Stimulated activated CD8-positive, alpha-beta memory T cell treated with anti-CD3 and anti-CD28 coated beads, Interleukin-15, amount 100 ng/mL, for 1 hour (primary cell): Measurements from ENCODE around the gene PSMD1.
A peak's percentile ranks its signal among the peaks of the same experiment; 100 is the strongest.
"Not testable (repeated sequence)": the region's sequence is repeated elsewhere in the genome, so short reads cannot be mapped to it uniquely, and the experiment has no call there.

ENCODE experiments used
- DNase-seq: peaks from one replicate; pipeline ENCODE4 v3.0.0-alpha.2; 2020; ENCODE audit warnings: low read depth

PSMD1 gene

DNA sequence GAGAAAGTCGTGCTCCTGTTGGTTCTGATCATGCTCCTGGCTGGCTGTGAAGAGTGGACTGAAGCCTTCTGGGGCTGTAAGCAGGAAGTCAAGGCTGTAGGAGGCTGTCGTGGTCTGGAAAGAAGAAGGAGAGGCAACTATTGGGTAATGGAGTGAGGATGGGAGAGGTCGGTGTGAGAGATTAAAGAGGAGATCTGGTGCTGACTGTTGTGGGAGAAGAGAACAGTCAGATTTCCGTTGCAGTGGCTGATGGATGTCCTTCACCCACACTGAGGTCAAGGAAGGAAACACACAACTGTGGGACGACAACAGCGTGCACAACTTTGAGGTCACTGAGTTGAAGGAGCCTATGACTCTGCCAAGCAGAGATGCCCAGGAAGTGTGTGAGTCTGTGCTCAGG is 2.8 kb upstream of the PSMD1 start:
- no peak for DNase-seq

DNA sequence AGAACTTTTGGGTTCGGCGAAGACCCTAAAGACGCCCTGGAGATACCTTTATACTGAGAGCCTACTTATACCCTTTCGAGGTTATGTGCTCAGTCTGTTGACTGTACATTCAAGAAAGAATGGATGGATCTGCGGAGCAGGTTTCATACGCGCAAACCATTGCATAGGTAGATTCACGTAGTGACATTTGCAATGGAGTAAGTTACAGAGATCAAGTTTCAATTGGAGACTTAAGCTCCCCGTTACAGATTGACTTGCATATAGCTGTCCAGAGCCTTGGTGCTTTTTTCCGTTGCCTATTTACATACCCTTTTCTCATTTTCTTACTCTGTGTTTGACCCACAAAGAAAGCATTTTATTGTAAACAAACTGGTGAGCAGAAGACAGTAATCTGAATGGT is 923 bp downstream of the PSMD1 start:
- DNase-seq = no peak

DNA sequence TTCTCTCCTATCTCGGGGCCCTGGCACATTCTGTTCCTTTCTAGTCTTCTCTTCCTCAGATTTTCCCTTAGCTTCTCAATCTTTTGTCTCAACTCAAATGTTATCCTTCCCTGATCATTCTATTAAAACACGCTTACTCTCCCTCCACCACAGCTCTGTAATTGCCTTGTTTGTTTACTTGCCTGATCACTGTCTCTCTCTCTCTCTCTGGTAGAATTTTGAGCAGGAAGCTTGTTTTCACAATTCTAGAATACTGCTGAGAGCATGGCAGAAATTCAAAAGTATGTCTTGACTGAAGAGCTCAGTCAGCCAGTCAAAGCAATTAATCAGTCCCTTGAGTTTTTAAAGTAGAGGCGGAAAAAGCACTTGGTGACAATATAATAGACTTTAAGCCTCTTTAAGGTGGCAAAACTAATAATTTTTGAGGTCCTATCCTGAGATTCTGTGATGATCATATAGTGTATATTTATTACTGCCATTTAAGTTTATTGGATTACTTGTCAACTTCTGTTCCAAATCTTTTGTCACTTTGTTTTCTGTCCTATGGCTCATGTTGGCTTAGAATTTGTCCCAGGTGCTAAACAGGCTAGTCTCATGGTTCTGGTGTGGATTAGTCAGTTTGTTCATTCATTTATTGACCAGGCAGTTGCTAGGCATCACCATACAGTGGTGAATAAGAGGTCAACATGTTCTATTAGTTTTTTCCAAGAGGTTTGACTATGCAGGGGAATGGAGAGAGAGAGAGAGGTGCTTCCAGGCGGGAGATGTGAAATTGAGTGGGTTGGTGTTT is 2.3 kb downstream of the PSMD1 start:
- DNase-seq = no peak

DNA sequence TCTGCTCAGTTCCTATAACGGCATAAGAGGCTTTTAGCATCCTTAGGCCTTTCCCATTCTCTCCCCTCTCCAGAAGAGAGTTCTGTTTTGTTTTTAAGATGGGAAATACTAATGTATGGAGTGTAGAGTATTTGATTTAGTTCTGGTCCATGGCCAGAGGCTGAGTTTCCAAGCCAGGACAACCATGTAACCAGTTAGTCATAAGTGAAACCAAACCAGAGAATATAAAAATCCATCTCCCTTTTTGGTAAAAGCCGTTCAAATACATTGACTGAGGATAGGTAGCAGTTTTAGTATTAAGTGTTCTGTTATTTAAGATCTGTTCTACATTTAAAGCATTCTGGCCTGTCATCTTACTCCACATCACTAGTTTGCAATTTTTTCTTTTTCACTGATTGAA is 3.1 kb downstream of the PSMD1 start:
- DNase-seq = no peak

DNA sequence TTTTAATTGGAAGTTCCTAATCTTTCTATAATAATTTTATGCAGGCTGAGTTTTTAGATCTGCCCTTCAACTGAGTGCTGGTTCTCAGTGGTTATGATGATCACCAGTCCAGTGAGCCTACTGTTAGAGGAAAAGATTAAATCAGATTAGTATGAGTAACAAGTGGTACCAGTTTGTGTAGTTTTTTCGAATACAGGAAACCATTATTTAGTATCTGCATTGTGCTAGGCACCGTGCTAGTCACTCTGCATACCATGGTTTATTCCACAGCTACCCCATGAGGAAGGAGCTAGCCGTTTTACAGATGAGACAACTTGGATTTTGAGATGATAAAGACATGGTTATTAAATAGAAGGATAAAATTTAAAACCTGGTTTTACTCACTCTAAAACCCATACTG is 6.1 kb downstream of the PSMD1 start:
- DNase-seq = no peak

DNA sequence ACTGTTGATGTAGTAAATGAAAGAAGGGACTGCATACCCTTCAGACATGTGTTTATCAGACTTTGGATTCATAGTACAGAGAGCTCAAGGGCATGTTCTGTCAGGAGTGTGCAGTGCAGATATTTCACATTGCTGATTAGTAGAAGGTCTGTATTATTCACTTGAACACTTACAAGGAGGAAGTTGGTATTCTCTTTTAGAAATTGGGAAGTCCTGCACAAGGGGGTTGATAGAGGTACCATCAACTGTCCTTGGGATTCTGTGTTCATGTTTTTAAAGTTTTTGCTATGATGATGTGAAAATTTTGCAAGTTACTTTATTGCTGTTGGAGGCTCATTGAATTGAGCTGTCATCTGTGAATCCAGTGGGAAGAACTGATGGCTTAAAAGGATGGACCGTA is 6.7 kb downstream of the PSMD1 start:
- DNase-seq = no peak

DNA sequence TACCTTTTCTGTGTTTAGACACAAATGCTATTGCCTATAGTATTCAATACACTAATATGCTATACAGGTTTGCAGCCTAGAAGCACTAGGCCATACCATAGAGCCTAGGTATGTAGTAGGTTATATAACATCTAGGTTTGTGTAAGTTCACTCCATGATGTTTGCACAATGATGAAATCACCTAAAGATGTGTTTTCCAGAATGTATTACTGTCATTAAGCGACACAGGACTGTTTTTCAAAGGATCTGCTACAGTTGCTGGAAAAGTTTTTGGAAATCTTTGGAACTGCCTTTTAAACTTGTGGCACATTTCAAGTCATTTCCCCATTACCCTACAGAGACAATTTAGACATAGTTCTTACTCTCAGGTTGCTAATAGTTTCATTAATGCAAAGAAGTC is 9.3 kb downstream of the PSMD1 start:
- DNase-seq = no peak

DNA sequence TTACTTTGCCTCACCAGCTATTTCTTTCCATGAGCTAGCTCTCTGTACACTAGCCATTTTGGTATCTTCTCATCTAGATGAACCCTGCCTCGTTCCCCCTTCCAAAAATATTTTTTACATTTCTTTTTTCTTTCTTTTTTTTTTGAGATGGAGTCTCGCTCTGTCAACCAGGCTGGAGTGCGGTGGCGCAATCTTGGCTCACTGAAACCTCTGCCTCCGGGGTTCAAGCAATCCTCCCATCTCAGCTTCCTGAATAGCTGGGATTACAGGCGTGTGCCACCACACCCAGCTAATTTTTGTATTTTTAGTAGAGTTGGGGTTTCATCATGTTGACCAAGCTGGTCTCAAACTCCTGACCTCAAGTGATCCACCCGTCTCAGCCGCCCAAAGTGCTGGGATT is 10.9 kb downstream of the PSMD1 start:
- not testable (repeated sequence) for DNase-seq

DNA sequence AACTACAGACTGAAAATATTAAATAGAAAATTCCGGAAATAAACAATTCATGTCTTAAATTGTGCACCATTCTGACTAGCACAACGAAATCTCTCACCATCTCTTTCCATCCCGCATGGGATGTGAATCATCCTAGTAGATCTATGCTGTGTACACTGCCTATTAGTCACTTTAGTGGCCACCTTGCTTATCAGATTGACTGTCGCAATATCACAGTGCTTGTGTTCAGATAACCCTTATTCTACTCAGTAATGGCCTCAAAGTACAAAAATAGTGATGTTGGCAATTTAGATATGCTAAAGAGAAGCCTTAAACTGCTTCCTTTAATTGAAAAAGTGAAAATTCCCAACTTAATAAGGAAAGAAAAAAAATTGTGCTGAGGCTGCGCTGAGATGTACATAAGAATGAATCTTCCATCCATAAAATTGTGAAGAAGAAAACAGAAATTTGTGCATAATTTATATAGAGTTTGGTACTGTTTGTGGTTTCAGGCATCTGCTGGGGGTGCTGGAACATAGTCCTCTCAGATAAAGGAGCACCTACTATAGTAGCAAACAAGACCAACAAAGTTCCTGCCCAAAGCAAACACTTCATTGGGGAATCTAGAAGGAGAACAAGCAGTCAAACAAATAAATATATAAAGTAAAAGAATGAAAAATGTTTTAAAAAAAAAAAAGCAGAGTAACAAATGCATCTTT is 12.0 kb downstream of the PSMD1 start:
- no peak for DNase-seq

DNA sequence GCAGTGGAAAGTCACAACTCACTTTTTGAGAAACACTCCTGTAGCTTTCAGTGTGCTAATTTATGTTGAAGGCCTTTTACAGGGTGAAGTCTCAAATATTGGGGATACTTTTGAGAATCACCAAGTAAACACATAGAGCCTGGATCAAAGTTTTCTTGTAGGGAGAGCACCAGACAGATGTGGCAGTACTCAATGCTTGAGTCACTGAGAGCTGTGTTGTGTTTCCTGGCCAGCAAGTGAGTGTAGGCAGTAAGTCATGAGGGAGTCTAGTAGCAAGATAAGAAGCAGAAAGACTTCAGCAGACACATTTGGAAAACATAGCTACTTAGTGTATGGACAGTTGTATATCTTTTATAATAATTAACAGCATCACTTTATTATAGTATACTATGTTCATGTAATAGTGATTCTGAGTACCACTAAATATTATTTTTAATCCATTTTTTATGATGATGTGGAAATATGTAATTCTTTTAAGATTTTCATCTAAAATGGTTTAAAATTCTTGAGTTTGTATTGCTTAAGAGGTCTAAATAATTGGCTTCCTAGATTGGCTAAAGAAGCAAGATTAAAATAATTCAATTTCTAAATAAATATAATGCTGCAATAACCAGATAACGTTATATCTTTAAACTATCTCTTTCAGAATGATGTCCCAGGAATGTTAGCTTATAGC is 12.8 kb downstream of the PSMD1 start:
- no peak for DNase-seq

DNA sequence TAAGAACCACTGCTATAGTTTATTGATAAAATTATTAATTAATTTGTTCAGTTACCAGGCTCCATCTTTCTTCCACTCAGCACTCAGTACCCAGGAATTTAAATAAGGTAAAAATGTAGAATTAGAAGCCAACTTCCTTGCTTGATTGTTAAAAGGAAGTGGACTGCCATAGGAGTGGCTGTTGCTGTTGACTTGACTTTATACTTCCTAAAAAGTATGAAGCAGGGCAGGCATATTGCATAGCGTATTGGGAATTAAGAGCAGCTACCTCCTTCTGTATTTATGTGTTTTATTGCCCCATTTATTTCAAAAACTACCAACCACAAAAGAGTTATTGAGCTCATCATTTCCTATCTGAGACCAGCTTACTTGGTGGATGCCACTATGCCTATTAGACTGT is 27.9 kb downstream of the PSMD1 start:
- DNase-seq = no peak

DNA sequence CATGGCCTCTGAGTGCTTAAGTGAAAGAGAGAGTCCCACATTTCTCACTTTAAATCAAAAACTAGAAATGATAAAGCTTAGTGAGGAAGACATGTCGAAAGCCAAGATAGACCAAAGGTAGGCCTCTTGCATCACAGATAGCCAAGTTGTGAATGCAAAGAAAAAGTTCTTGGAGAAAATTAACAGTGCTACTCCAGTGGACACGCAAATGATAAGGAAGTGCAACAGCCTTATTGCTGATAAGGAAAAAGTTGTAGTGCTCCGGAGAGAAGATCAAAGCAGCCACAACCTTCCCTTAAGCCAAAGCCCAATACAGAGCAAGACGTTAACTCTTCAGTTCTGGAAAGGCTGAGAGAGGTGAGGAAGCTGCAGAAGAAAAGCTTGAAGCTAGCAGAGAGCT is 32.1 kb downstream of the PSMD1 start:
- no peak for DNase-seq

DNA sequence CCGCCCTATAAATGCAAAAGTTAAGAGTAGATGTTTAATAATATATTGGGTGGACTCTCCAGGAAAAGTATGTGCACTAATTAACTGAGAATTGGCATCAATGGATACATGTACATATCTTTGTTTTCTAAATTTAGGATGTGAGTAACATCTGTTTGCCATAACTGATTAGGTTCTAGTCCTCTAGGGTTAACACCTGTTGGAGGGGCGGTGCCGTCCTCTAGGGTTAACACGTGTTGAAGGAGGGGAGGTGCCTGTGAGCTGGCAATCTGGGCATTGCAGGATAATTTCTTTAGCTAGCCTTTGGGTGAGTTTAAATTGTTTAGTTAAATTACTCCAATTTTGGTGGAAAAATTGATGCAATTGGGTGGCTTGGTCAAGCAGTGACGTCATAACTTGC is 37.3 kb downstream of the PSMD1 start:
- DNase-seq = no peak

DNA sequence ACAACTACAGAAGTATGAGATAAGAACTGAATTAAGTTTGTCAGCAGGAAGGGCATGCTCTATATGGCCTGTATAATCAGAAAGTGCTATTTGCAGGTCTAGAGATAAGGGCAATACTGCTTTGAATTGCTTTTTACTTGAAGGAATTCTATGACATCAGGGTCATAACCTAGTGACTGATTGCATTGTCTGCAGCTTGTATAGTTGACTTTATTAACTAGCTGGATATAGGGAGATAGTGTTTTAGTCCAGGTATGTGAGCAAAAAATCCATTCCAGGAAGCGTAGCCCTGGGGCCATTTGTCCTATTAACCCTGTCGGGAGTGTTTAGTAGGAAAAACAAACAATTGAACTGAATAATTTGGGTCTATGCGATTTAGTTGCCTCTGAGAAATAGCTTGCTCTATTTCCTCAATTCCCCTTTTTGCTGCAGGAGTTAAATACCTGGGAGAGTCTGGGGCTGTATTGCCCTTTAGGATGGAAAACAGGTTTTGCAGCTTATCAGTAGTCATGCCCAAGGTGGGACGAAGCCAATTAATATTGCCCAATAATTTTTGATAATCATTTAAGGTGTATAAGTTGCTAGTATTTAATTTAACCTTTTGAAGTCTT is 38.2 kb downstream of the PSMD1 start:
- DNase-seq = no peak

DNA sequence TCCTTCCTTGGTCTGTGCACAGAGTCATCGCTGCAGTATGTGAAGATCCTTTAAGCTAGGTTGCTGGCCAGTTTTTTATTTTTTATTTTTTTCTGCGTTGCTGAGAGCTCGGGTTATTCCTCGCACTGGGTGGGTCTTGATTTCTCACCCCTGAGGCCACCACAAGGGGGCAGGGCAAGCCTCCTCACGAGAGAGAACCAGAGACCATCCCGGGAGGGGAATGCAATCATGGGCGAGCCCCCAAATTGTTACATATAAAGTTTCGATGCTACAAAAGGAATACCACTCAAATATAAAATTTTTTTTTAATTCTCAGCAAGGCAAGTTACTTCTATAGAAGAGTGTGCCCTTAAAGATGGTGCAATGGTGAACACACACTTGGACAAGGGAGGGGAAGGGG is 43.3 kb downstream of the PSMD1 start:
- no peak for DNase-seq

DNA sequence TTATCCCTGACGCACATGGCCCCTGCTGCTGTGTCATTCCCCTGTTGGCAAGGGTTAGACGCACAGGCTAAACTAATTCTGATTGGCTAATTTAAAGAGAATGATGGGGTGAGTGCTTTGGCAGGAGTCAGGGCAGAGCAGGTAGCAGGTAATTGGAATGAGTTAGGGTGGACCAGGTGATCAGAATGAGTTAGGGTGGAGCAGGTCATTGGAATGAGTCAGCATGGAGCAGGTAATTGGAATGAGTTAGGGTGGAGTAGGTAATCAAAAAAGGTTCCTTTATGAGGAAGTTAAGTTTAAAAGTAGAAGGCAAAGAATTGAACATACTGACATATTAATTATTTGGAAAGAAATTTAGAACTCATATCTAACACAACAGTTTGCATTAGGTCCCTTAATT is 43.7 kb downstream of the PSMD1 start:
- not testable (repeated sequence) for DNase-seq

DNA sequence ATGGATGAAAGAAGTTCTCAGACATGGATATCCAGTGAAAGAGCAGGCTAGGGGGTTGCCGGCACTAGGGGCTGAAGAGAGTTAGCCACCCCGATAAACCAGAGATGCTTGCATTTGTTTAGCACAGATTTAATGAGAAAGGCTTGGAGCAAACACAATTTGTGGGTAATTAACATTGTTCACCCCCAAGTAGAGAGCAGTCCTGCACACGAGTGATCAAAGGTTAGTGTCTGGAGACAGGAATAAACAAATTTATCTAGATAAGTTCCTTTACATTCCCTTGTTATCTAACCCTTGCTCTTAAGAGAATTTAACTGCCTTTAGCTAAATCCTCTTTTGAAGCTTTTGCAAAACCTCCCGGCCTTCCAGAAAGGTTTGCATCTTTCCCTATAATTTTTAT is 44.3 kb downstream of the PSMD1 start:
- DNase-seq = no peak

DNA sequence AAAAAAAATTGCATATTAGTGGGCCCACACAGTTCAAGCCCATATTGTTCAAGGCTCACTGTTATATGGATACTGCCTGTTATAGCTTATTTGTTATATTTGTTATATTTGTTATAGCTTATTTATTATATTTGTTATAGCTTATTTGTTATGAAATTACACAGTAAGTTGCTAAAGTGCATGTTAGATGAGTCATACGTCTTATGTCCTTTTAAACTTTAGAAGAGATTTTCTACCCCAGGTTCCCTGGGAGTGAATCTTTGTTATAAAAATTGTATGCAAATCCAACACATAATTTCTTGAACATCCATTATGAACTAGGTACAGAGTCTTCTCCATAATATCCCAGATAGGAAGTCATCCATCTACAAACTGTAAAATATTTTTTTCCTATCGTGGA is 46.1 kb downstream of the PSMD1 start:
- no peak for DNase-seq

DNA sequence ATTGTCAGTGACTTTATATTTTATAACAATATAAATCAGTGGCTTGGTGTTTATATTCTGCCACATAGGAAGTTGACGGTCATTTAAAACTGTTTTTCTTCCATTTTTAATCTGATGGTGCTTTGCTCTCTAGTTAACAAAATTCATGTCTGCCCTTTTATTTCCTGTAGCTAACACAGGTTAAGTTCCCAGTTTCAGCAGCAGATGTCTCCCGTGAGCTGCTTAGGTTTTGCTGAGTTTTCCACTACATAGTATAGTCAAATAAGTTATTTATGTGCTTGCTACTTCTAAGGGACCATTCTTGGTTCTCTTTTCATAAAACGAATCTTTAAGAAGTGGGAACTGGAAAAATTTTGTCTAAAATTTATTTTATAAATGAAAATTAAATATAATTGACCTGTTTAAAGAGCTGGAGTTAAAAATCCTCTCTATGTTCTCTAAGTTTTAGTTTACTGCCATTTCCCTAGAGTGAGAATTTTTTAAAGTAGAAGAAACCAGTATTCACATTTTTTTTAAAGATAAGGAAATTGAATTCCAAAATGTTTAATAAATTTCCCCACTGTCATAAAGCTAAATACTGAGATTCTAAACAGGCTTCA is 47.5 kb downstream of the PSMD1 start:
- DNase-seq = peak; percentile 40

DNA sequence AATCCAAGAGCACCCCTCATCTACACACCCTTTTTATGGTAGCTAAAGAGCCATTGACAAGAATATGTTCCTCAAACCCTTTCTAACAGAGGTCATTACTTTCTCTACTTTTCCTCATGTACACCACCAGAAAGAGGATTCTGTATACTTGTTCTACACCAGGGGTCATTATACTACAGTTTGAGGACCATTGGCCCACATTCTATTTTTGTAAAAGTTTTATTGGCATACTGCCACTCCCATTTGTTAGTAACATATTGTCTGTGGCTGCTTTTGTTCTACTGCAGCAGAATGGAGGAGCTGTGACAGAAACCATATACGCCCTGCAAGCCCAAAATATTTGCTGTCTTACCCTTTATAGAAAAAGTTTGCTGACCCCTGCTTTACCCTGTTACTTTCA is 53.9 kb downstream of the PSMD1 start:
- DNase-seq = no peak

DNA sequence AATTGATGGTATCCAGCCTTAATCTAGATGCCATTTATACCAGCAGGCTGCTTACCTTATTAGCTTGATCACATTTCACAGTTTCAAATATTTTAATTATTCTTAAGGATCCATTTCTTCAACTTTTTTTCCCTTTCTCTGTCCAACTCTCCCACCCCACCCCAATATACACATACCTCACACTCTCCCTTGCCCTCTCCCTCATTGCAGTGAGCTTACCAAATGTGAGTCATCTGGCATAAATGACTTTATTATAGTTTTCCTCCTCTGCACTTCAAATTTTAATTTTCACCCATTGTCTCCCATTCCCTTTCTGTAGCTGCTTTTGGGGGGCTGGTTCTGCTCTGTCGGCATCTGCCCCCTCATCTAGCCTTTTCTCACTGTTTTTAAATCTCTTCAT is 55.3 kb downstream of the PSMD1 start:
- no peak for DNase-seq

DNA sequence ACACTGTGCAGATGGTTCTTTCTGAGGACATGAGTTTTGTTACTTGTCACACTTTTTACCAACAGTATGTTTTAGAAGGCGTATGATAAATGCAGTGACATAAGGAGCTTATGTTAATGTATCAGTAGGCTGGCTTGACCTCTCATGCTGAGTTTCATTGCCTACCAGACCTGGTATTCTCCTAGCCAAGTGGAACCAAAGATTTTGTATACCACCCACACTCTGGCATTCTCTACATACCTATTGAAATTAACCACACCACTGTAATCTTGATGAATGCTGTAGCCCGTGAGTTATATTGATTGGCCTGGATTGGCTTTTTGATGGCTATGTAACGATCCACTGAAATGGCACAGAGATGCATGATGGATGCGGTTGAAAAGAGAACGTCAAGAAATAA is 56.8 kb downstream of the PSMD1 start:
- DNase-seq = no peak

DNA sequence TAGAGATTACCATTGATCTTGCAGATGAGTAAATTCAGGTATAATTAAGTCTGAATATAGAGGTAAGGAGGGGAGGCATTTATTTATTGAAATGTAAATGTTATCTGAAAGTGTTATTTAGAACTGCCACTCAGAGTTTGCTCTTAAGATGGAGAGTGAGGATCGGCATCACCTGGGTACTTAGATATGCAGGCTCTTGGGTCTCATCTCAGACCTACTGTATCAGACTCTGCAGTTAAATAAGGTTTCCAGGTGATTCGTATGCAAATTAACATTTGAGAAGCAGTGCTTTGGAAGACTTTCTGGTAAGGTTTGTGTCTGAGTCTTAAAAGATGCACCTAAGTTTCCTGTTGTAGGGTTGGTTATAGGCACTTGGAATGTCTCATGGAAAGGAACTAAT is 59.0 kb downstream of the PSMD1 start:
- DNase-seq = no peak
